Kidney tubule cell (primary cell): ENCODE data around the gene CD7.

Experiments
- DNase-seq: peaks from one replicate; pipeline ENCODE4 v3.0.0-alpha.2; 2018; ENCODE audit warnings: low spot score

The CD7 gene

GRCh38 chr17:82298538-82299421 lies 18.6 kb downstream of the CD7 start:
- no peak for DNase-seq

GRCh38 chr17:82297714-82298537 lies 19.5 kb downstream of the CD7 start:
- peak; percentile 95 for DNase-seq

GRCh38 chr17:82297280-82297713 lies 20.1 kb downstream of the CD7 start:
- peak; percentile 88 for DNase-seq

- no peak for DNase-seq
Measured at GRCh38 chr17:82296511-82297279, 20.7 kb downstream of the CD7 start.

- no peak for DNase-seq
Measured at GRCh38 chr17:82295472-82295814, 22.0 kb downstream of the CD7 start.

- no peak for DNase-seq
Measured at GRCh38 chr17:82294064-82294773, 23.2 kb downstream of the CD7 start.

GRCh38 chr17:82292251-82293154 lies 24.9 kb downstream of the CD7 start:
- peak; percentile 98 for DNase-seq

GRCh38 chr17:82291582-82292250 lies 25.7 kb downstream of the CD7 start:
- no peak for DNase-seq

GRCh38 chr17:82287868-82288801 lies 29.3 kb downstream of the CD7 start:
- peak; percentile 96 for DNase-seq

- no peak for DNase-seq
Measured at GRCh38 chr17:82287013-82287867, 30.2 kb downstream of the CD7 start.

- no peak for DNase-seq
Measured at GRCh38 chr17:82285141-82285540, 32.3 kb downstream of the CD7 start.

- peak; percentile 93 for DNase-seq
Measured at GRCh38 chr17:82283208-82283749, 34.1 kb downstream of the CD7 start.

- DNase-seq = no peak
Measured at GRCh38 chr17:82282239-82283207, 34.9 kb downstream of the CD7 start.

GRCh38 chr17:82281502-82282238 lies 35.7 kb downstream of the CD7 start:
- peak; percentile 94 for DNase-seq

GRCh38 chr17:82281076-82281475 lies 36.3 kb downstream of the CD7 start:
- no peak for DNase-seq

- no peak for DNase-seq
Measured at GRCh38 chr17:82280537-82280936, 36.9 kb downstream of the CD7 start.
